SK-N-SH treated with all-trans-retinoic acid at 6 μM for 48 hours (cell line): ENCODE results near the gene LHFPL2.

Source experiments
- ARNTL ChIP-seq: fragments of 450-650 bp; formaldehyde crosslinking; IDR thresholded peaks from 2 replicates; pipeline ENCODE4 v1.5.0; 2020; ENCODE audit warnings: low read depth, mild to moderate bottlenecking, moderate library complexity, borderline replicate concordance
- GLIS3 ChIP-seq: fragments of 250-450 bp; sonication (Bioruptor Pico); IDR thresholded peaks from 2 replicates; pipeline ENCODE4 v1.5.0; 2020; ENCODE audit warnings: mild to moderate bottlenecking, moderate library complexity
- PATZ1 ChIP-seq: fragments of 250-450 bp; sonication (Bioruptor Pico); IDR thresholded peaks from 2 replicates; pipeline ENCODE4 v1.8.0; 2020; ENCODE audit warnings: mild to moderate bottlenecking, moderate library complexity, borderline replicate concordance
- ZNF565 ChIP-seq: fragments of 450-650 bp; formaldehyde crosslinking; conservative IDR thresholded peaks from 2 replicates; pipeline ENCODE4 v1.5.0; 2020; ENCODE audit warnings: low read depth, mild to moderate bottlenecking, moderate library complexity
- ZNF8 ChIP-seq: fragments of 450-650 bp; formaldehyde crosslinking; IDR thresholded peaks from 2 replicates; pipeline ENCODE4 v1.5.0; 2020; ENCODE audit warnings: mild to moderate bottlenecking, moderate library complexity

DNA sequence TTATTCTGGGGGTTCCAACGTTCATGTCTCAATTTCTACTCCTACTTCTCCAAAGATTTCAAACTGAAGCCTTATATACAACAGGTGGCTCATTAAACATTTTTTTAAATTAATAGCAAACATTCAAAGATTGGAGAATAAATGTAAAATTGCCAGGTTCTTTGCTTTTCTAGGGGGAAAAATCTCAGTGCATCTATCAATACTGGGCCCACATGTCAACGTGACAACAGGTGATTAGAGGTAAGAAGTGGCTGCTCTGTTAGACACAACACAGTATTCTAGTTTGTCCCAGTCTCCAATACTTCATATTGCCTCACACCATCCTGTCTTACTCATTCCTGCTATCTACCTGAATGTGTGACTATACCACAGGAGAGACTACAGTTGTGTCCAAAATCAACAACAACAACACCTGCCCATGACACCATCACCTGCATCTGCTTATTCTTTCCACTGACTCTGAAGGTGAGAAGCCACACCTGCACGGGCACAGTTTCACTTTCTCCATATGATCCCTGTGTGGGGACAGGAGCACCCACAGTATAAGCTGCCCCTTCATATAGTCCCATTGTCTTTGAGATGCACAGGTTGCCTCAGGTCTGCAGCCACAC lies 110.2 kb downstream of the LHFPL2 start:
- TF ChIP-seq ZNF8 (CRISPR knock-in tag) = no peak
- no peak for TF ChIP-seq GLIS3 (CRISPR knock-in tag)
- no peak for TF ChIP-seq PATZ1 (CRISPR knock-in tag)
- TF ChIP-seq ZNF565 (CRISPR knock-in tag) = no peak
- TF ChIP-seq ARNTL = no peak
